CD4-positive, alpha-beta T cell (primary cell): ENCODE data around the gene NCKAP5. TPM values are rescaled to one million over a fixed set of nuclear protein-coding genes. Genes with fewer than 3 reads are reported as not detected.

Experiments
- ATAC-seq: fragments of 200-7000 bp; cut with Tn5 transposase; one replicate; pipeline ENCODE4 v1.10.0; 2022; ENCODE audit warnings: mild to moderate bottlenecking; ENCODE audit not compliant: poor library complexity
- CTCF ChIA-PET: fragments of 350-600 bp; sonication (Branson Sonifier 250); formaldehyde crosslinking; loops from one replicate; lab custom pipeline; 2021; ENCODE audit warnings: antibody characterized with exemption, inconsistent platforms; lab: Charles Lee
- POLR2A ChIA-PET: fragments of 350-600 bp; sonication (Branson Sonifier 250); formaldehyde crosslinking; loops from one replicate; lab custom pipeline; 2021; ENCODE audit warnings: antibody characterized with exemption, inconsistent platforms; lab: Charles Lee
- DNase-seq, 14 experiments: peaks; one replicate each; pipeline ENCODE4 v3.0.0-alpha.2; 2013 to 2020; ENCODE audit warnings: mixed read lengths in 2 of 14
- H3K27ac ChIP-seq, 2 donors: one replicate each; pipeline versions ENCODE4 v1.5.1 to v1.7.0; 2013; ENCODE audit warnings: low read length in 2 of 2, low read depth in 1 of 2, mild to moderate bottlenecking in 1 of 2
- H3K27me3 ChIP-seq, 2 experiments: 1 replicate in 1 of 2; 2 replicates in 1 of 2; pipeline versions ENCODE4 v1.6.1 to v1.7.0; 2013; ENCODE audit warnings: low read length in 2 of 2, control low read depth in 1 of 2, mild to moderate bottlenecking in 1 of 2, moderate library complexity in 1 of 2; ENCODE audit not compliant: insufficient read depth in 2 of 2, control insufficient read depth in 1 of 2
- H3K36me3 ChIP-seq: one replicate; pipeline ENCODE4 v1.6.1; 2013; ENCODE audit warnings: low read length, control low read depth; ENCODE audit not compliant: insufficient read depth
- H3K4me1 ChIP-seq: one replicate; pipeline ENCODE4 v1.6.1; 2013; ENCODE audit warnings: low read length, control low read depth; ENCODE audit not compliant: insufficient read depth
- H3K4me3 ChIP-seq: one replicate; pipeline ENCODE4 v1.5.1; 2013; ENCODE audit warnings: mild to moderate bottlenecking, low read length, moderate library complexity
- H3K9me3 ChIP-seq, 2 experiments: 1 replicate in 1 of 2; 2 replicates in 1 of 2; pipeline versions ENCODE4 v1.6.1 to v1.7.0; 2013; ENCODE audit warnings: low read length in 2 of 2, mild to moderate bottlenecking in 2 of 2, control low read depth in 1 of 2, moderate library complexity in 1 of 2; ENCODE audit not compliant: control insufficient read depth in 1 of 2, insufficient read depth in 1 of 2
- H3K27ac Mint-ChIP-seq: one replicate; pipeline ENCODE4 v1.8.0; 2020; ENCODE audit warnings: mixed read lengths
- H3K27me3 Mint-ChIP-seq: one replicate; pipeline ENCODE4 v1.8.0; 2021; ENCODE audit warnings: mixed read lengths
- H3K36me3 Mint-ChIP-seq: one replicate; pipeline ENCODE4 v1.8.0; 2021; ENCODE audit warnings: low read depth, mixed read lengths
- H3K4me1 Mint-ChIP-seq: one replicate; pipeline ENCODE4 v1.8.0; 2021; ENCODE audit warnings: low read depth, mixed read lengths
- H3K4me3 Mint-ChIP-seq: one replicate; pipeline ENCODE4 v1.8.0; 2020; ENCODE audit warnings: mild to moderate bottlenecking, mixed read lengths
- H3K9me3 Mint-ChIP-seq: one replicate; pipeline ENCODE4 v1.8.0; 2020; ENCODE audit warnings: mixed read lengths
- intact Hi-C, 2 experiments: fragments of 100-400 bp; cut with DNase I in 1 of 2; cut with micrococcal nuclease in 1 of 2; formaldehyde crosslinking; loops; one replicate each; pipeline versions ENCODE4 v1.15.1 to v1.9.0; 2023 to 2025; cut with DNase I, micrococcal nuclease
- total RNA-seq, 174 experiments: library from RNA in 2 of 174; stranded (reverse) in 2 of 174; gene quantifications; one replicate each; pipeline ENCODE4 v1.2.3 and lab custom pipeline; 2021 to 2026
- TF ChIP-seq, protein P1 (sequence below): fragments of 200-600 bp; IDR thresholded peaks from one replicate; pipeline ENCODE4 v1.8.0; 2022; ENCODE audit warnings: antibody characterized with exemption, mild to moderate bottlenecking

NCKAP5 gene
- total RNA-seq, 2 experiments from 2014 or later: not detected

DNA sequence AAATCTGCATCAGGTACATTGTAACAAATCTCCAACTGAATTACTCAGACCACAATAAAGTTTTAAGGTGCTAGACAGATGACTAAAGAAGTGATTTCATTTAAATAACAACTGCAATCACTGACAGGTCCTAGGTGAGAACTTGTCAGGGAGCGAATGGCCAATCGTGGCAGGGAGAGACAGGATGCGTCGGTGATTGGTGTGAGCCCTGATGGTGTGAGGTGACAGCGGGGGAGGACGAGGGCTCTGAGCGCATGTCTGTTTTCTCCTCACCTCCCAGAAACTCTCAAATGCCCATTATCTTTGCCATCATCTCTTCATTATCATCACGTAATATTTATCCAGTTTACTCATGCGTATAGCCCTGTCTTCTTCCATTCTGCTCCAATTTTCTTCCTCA lies 690.3 kb downstream of the NCKAP5 start:
- intact Hi-C loops: no loop called here
- H3K4me3 Mint-ChIP-seq: no peak overlapping the region
- H3K36me3 Mint-ChIP-seq: no peaks in the 10 kb centered on the region
- peaks cover 2% of the 10 kb centered on the region for H3K9me3 Mint-ChIP-seq
- no peaks in the 10 kb centered on the region for H3K27me3 Mint-ChIP-seq
- H3K4me1 Mint-ChIP-seq: no peaks in the 10 kb centered on the region
- no peaks in the 10 kb centered on the region for H3K27me3 ChIP-seq
- CTCF ChIA-PET: no interaction called here
- no peaks in the 10 kb centered on the region for H3K4me1 ChIP-seq
- DNase-seq (no peak), ATAC-seq (no peak)
- H3K9me3 ChIP-seq: peaks cover 0 to 4% of the 10 kb centered on the region in 2 experiments
- H3K27ac Mint-ChIP-seq: no peak overlapping the region
- no peak overlapping the region for H3K27ac ChIP-seq
- H3K36me3 ChIP-seq: no peaks in the 10 kb centered on the region
- TF ChIP-seq, protein P1, sequence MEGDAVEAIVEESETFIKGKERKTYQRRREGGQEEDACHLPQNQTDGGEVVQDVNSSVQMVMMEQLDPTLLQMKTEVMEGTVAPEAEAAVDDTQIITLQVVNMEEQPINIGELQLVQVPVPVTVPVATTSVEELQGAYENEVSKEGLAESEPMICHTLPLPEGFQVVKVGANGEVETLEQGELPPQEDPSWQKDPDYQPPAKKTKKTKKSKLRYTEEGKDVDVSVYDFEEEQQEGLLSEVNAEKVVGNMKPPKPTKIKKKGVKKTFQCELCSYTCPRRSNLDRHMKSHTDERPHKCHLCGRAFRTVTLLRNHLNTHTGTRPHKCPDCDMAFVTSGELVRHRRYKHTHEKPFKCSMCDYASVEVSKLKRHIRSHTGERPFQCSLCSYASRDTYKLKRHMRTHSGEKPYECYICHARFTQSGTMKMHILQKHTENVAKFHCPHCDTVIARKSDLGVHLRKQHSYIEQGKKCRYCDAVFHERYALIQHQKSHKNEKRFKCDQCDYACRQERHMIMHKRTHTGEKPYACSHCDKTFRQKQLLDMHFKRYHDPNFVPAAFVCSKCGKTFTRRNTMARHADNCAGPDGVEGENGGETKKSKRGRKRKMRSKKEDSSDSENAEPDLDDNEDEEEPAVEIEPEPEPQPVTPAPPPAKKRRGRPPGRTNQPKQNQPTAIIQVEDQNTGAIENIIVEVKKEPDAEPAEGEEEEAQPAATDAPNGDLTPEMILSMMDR: no peak
- POLR2A ChIA-PET: no interaction called here
- H3K4me3 ChIP-seq: no peak overlapping the region

DNA sequence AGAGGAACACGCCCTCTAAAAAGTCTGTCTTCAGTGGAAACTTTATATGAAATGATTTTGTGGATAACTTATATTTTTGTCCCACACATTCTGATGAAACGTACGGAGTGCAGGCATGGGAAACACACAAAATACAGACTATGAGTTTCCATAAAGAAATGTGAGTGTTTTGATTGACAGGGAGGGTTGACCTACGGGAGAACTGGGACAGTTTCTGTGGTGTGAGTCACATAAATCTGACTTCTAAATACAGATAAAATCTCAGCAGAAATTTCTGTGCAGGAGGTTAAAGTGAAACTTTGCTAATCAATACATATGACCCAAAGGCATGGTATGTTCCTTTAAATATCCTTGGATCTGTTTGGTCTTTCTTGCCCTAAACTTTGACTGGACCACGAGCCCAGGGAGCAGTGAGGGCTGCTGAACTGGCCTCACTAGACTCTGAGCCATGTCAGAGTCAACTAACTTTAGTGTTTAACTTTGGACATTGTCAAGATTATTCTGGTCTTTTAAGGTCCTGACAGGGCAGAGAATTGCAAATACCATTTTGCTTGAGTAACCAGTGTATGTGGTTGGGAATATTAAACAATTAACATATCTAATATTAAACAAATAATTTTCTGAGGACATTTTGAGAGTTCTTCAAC lies 691.4 kb downstream of the NCKAP5 start:
- CTCF ChIA-PET: no interaction called here
- no peaks in the 10 kb centered on the region for H3K27me3 Mint-ChIP-seq

DNA sequence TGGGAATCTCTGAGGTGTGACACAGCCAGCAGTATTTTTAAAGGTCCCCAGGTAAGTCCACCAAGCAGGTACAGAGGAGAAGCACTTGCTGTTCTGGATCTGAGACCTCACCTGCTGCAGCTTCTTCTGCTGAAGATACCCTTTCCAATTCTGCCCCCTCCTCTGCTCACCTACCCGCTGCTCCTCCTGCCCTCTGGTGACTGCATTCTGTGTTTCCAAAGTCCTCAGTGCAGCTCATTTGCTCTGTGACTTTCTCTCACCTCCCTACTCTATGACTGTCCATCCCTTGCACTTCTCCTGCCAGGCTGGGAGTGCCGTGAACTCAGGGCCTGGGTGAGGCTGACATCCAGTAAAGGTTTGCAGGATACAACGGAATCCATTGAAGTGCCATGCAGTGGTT lies 693.1 kb downstream of the NCKAP5 start:
- ATAC-seq: no peak
- Histone ChIP-seq H3K9me3 (peaks cover 0 to 4% of the 10 kb centered on the region in 2 experiments), H3K27ac (no peak overlapping the region), H3K4me1 (no peaks in the 10 kb centered on the region), H3K36me3 (no peaks in the 10 kb centered on the region), H3K4me3 (no peak overlapping the region), H3K27me3 (no peaks in the 10 kb centered on the region)
- Mint-ChIP-seq H3K4me1 (no peaks in the 10 kb centered on the region), H3K27ac (no peak overlapping the region), H3K27me3 (no peaks in the 10 kb centered on the region), H3K9me3 (peaks cover 2% of the 10 kb centered on the region), H3K4me3 (no peak overlapping the region), H3K36me3 (no peaks in the 10 kb centered on the region)
- intact Hi-C loops: no loop called here
- DNase-seq: no peak
- CTCF ChIA-PET: no interaction called here
- POLR2A ChIA-PET: no interaction called here
- TF ChIP-seq, protein P1: no peak

More for the DNA sequence above, 691.4 kb downstream of the NCKAP5 start:
- no peak for DNase-seq
- no peaks in the 10 kb centered on the region for H3K4me1 Mint-ChIP-seq
- no peak overlapping the region for H3K4me3 ChIP-seq
- H3K27ac Mint-ChIP-seq: no peak overlapping the region
- TF ChIP-seq, protein P1: no peak
- H3K36me3 Mint-ChIP-seq: no peaks in the 10 kb centered on the region
- H3K4me3 Mint-ChIP-seq: no peak overlapping the region
- peaks cover 0 to 4% of the 10 kb centered on the region in 2 experiments for H3K9me3 ChIP-seq
- H3K4me1 ChIP-seq: no peaks in the 10 kb centered on the region
- H3K27ac ChIP-seq: no peak overlapping the region
- no peaks in the 10 kb centered on the region for H3K27me3 ChIP-seq
- no peaks in the 10 kb centered on the region for H3K36me3 ChIP-seq
- no peak for ATAC-seq
- POLR2A ChIA-PET: no interaction called here
- H3K9me3 Mint-ChIP-seq: peaks cover 2% of the 10 kb centered on the region
- intact Hi-C loops: no loop called here
